ENCODE measurements around the gene SHROOM3.

SHROOM3 gene

GRCh38 chr4:76791479-76791878 is 356.4 kb downstream of the SHROOM3 start:
- no peak for DNase-seq

GRCh38 chr4:76792418-76792817 is 357.4 kb downstream of the SHROOM3 start:
- DNase-seq: no peak

- no peak for DNase-seq
Measured at GRCh38 chr4:76795243-76795642, 360.2 kb downstream of the SHROOM3 start.

- DNase-seq: peak in 1 of 3 donors; percentile 33
Measured at GRCh38 chr4:76799140-76799539, 364.1 kb downstream of the SHROOM3 start.

GRCh38 chr4:76799718-76800117 is 364.7 kb downstream of the SHROOM3 start:
- DNase-seq: peak in 1 of 3 donors; percentile 4

- no peak for DNase-seq
Measured at GRCh38 chr4:76800902-76801301, 365.9 kb downstream of the SHROOM3 start.

GRCh38 chr4:76801621-76802235 is 366.7 kb downstream of the SHROOM3 start:
- DNase-seq: no peak

- DNase-seq: no peak
Measured at GRCh38 chr4:76802236-76803021, 367.4 kb downstream of the SHROOM3 start.

- no peak for DNase-seq
Measured at GRCh38 chr4:76803522-76803921, 368.5 kb downstream of the SHROOM3 start.

- no peak for DNase-seq
Measured at GRCh38 chr4:76804096-76804495, 369.1 kb downstream of the SHROOM3 start.

GRCh38 chr4:76806346-76806745 is 371.3 kb downstream of the SHROOM3 start:
- no peak for DNase-seq

GRCh38 chr4:76806757-76807156 is 371.7 kb downstream of the SHROOM3 start:
- DNase-seq: no peak

- no peak for DNase-seq
Measured at GRCh38 chr4:76809594-76810305, 374.7 kb downstream of the SHROOM3 start.

- DNase-seq: no peak
Measured at GRCh38 chr4:76811604-76812412, 376.8 kb downstream of the SHROOM3 start.

GRCh38 chr4:76813070-76813469 is 378.0 kb downstream of the SHROOM3 start:
- DNase-seq: no peak

- no peak for DNase-seq
Measured at GRCh38 chr4:76821641-76822040, 386.6 kb downstream of the SHROOM3 start.

GRCh38 chr4:76822303-76822702 is 387.3 kb downstream of the SHROOM3 start:
- no peak for DNase-seq

GRCh38 chr4:76823495-76823894 is 388.5 kb downstream of the SHROOM3 start:
- no peak for DNase-seq

GRCh38 chr4:76830612-76830963 is 395.6 kb downstream of the SHROOM3 start:
- no peak for DNase-seq

- DNase-seq: no peak
Measured at GRCh38 chr4:76830964-76831703, 396.1 kb downstream of the SHROOM3 start.

- no peak for DNase-seq
Measured at GRCh38 chr4:76831711-76832373, 396.8 kb downstream of the SHROOM3 start.

Measured in suppressor macrophage treated with lipopolysaccharide for 1 hour (primary cell).